Measurements from ENCODE around the gene EML4.
"Not testable (repeated sequence)": the region's sequence is repeated elsewhere in the genome, so short reads cannot be mapped to it uniquely, and the experiment has no call there.

Gene EML4

DNA sequence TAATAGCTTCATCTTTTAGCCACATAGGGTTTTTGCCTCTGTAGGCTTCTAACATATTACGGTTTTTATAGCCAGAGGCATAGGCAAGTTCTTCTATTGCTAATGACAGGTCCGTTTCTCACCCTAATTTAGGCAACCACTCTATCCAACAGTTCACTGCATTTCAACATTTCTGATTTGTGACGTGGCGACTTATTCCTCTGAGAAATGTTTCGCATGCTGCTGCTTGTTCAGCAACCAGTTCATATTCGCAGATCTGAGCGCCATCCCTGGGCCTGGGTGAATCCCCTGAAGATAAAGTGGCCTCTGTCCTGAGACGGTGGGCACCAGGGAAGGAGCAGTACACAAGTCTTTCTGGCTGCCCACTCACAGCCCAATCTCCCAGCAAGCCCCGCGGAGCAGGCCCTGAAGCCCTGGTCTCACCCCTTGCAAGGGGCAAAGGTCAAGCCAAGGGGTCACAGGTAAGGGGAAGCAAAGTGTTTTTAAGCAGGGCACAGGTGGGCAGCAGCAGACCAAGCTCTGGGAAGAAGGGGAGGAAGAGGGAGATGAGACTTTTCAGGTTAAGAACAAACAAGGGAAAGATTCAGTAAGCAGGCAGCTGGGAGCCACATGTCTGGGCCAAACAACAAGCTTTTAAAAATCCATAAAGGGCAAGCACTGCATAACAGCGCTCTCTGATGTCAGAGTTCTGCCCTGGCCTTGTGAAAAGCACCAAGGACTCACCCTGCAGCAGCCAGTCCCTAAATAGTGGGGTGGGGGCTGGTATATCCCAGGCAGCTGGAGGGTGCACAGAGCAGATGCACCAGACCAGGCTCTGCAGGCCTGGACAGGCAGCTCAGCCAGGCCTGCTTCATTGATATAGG, 202.7 kb downstream of the EML4 start:
- no peak overlapping the region for H3K4me3 Mint-ChIP-seq
- no peak overlapping the region for H3K27ac Mint-ChIP-seq
- no peaks in the 10 kb centered on the region for H3K9me3 Mint-ChIP-seq
- H3K27me3 Mint-ChIP-seq (ENCODE audit: low read depth): no peaks in the 10 kb centered on the region
- peaks cover 15% of the 10 kb centered on the region for H3K4me1 Mint-ChIP-seq
- H3K36me3 Mint-ChIP-seq (ENCODE audit: low read depth): no peaks in the 10 kb centered on the region
- TF ChIP-seq, protein P1, sequence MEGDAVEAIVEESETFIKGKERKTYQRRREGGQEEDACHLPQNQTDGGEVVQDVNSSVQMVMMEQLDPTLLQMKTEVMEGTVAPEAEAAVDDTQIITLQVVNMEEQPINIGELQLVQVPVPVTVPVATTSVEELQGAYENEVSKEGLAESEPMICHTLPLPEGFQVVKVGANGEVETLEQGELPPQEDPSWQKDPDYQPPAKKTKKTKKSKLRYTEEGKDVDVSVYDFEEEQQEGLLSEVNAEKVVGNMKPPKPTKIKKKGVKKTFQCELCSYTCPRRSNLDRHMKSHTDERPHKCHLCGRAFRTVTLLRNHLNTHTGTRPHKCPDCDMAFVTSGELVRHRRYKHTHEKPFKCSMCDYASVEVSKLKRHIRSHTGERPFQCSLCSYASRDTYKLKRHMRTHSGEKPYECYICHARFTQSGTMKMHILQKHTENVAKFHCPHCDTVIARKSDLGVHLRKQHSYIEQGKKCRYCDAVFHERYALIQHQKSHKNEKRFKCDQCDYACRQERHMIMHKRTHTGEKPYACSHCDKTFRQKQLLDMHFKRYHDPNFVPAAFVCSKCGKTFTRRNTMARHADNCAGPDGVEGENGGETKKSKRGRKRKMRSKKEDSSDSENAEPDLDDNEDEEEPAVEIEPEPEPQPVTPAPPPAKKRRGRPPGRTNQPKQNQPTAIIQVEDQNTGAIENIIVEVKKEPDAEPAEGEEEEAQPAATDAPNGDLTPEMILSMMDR (IDR thresholded peaks at IDR 0.05; ENCODE audit: unreplicated experiment in 3 of 3): no peak

DNA sequence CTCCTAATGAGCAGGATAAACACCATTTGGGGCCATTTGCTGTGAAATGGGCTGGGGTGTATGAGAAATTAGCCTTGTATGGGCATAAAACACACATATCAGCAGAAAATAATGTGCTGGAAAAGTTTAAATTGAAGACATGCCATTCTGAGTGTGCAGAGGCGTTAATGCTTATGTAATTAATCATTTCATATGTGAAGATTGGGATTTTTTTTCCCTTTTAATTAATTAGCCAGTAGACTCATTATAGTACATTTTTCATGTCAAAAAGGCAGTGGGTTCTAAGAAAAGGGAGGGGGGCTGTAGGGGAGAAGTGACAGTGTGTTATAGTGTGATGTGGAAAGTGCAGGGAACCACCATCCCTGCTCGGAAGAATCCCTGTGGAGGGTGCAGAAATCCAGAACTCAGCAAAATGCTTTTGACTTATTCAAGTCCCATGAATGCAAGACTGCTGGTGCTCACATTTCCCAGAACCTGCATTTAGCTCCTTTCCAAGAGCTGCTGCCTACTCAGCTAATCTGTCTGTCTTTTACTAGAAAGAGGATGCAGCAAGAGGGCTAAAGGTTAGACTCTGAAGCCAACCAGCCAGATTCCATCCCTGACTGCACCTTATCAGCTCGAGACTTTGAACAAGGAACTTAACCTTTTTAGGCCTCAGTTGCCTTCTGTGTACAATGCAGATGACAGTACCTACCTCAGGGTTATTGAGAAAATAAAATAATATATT, 203.5 kb downstream of the EML4 start:
- Mint-ChIP-seq H3K36me3 (ENCODE audit: low read depth) (no peaks in the 10 kb centered on the region), H3K27ac (no peak overlapping the region), H3K27me3 (ENCODE audit: low read depth) (no peaks in the 10 kb centered on the region), H3K9me3 (no peaks in the 10 kb centered on the region), H3K4me1 (peaks cover 13% of the 10 kb centered on the region), H3K4me3 (no peak overlapping the region)
- TF ChIP-seq, protein P1 (IDR thresholded peaks at IDR 0.05; ENCODE audit: unreplicated experiment in 3 of 3): no peak

DNA sequence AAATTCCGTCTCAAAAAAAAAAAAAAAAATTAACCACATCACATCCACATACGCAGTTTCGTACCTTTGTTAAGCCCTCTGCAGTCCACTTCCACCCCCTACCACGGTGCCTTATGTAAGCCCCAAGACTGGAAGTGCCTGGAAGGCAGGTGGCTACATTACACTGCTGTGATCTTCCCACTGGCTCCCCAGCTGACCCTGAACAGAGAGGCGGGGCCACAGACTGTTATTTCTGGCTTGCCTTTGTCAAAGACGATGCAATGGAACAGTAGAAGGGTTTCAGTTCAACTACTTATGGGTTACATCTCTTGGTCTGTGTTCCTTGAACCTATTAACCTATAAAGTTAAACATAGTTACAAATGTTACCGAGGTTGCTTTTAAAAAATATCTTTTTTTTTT, 207.6 kb downstream of the EML4 start:
- no peaks in the 10 kb centered on the region for H3K9me3 Mint-ChIP-seq
- no peaks in the 10 kb centered on the region for H3K27me3 Mint-ChIP-seq (ENCODE audit: low read depth)
- H3K27ac Mint-ChIP-seq: no peak overlapping the region
- no peaks in the 10 kb centered on the region for H3K4me1 Mint-ChIP-seq
- H3K4me3 Mint-ChIP-seq: no peak overlapping the region
- TF ChIP-seq, protein P1 (IDR thresholded peaks at IDR 0.05; ENCODE audit: unreplicated experiment in 3 of 3): no peak
- H3K36me3 Mint-ChIP-seq (ENCODE audit: low read depth): no peaks in the 10 kb centered on the region

DNA sequence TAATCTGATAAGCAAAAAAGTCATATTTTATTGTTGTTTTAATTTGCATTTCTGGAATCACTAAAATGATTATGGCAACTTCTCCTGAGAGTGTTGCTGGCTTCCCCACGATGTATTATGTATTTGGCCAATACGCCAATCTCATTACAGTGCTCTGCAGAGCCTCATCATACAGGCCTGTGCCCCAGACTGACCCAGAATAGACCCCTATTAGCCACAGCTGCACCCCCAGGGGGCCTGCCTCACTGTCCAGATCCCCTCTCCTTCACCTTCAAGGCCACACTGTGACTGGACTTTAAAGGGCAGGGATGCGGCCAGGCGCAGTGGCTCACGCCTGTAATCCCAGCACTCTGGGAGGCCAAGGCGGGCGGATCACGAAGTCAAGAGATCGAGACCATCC, 209.3 kb downstream of the EML4 start:
- Mint-ChIP-seq H3K27ac (no peak overlapping the region), H3K9me3 (no peaks in the 10 kb centered on the region), H3K4me1 (peaks cover 4% of the 10 kb centered on the region), H3K4me3 (no peak overlapping the region), H3K27me3 (ENCODE audit: low read depth) (no peaks in the 10 kb centered on the region), H3K36me3 (ENCODE audit: low read depth) (no peaks in the 10 kb centered on the region)
- TF ChIP-seq, protein P1 (IDR thresholded peaks at IDR 0.05; ENCODE audit: unreplicated experiment in 3 of 3): no peak

DNA sequence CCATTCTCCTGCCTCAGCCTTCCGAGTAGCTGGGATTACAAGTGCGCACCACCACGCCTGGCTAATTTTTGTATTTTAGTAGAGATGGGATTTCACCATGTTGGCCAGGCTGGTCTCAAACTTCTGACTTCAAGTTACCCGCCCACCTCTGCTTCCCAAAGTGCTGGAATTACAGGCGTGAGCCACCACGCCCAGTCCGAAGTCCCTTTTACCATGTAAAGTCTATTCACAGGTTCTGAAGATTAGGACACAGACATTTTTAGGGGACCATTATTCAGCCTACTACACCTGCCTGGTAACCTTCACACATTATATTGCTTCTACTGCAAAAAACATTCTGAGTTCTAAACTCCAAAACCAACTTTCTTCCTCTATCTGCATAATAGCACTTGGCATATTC, 210.9 kb downstream of the EML4 start:
- not testable (repeated sequence) for H3K9me3 Mint-ChIP-seq; H3K4me1 Mint-ChIP-seq; H3K4me3 Mint-ChIP-seq; H3K27me3 Mint-ChIP-seq (ENCODE audit: low read depth); H3K36me3 Mint-ChIP-seq (ENCODE audit: low read depth); H3K27ac Mint-ChIP-seq

DNA sequence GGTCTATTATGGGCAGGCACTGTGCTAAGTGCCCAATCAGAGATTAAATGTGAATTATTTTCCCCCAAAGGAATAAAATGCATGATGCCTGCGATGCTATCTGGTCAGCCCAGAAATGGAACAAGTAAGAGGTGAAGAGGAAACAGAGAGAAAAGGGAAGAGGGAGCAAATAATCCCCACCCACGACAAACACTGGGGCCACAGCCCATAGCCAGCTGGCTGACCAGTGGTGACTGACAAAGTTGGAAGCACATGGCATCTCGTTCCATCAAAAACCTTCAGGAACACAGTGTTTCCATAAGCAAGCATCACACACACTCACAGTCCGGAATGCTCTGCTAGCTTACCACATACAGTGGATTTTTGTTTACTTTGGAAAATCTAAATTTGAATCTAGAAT, 213.0 kb downstream of the EML4 start:
- TF ChIP-seq, protein P1 (IDR thresholded peaks at IDR 0.05; ENCODE audit: unreplicated experiment in 3 of 3): no peak
- Mint-ChIP-seq H3K4me1 (peaks cover 5% of the 10 kb centered on the region), H3K36me3 (ENCODE audit: low read depth) (no peaks in the 10 kb centered on the region), H3K27ac (no peak overlapping the region), H3K9me3 (no peaks in the 10 kb centered on the region), H3K27me3 (ENCODE audit: low read depth) (no peaks in the 10 kb centered on the region), H3K4me3 (no peak overlapping the region)

Measured in nephron (organoid).